Nasal cavity respiratory epithelium epithelial cell of viscerocranial mucosa (primary cell): ENCODE data around the gene PLAC8. TPM values are rescaled to one million over a fixed set of nuclear protein-coding genes. Genes with fewer than 3 reads are reported as not detected.

Experiments
- total RNA-seq: library from RNA; depleted of rRNA; stranded (reverse); fragments of >200 nt; gene quantifications from 2 replicates; pipeline ENCODE4 v1.2.3, GENCODE V29; 2014

Gene PLAC8
- total RNA-seq: 0.68 and 4.0 TPM in 2 replicates

GRCh38 chr4:83114576-83114975 is at the start of gene PLAC8:
TSS of gene PLAC8 (minus strand) at chr4:83114729. CDS start at chr4:83107921, 6,808 bp downstream.

Other genes with a start within 250 kb of the PLAC8 start
- gene SEC31A, start 223.6 kb downstream of the PLAC8 start, total RNA-seq: 157 and 211 TPM in 2 replicates
- 5.5 and 5.6 TPM in 2 replicates for gene THAP9, start 214.0 kb downstream of the PLAC8 start, total RNA-seq
- 9.5 and 9.6 TPM in 2 replicates for gene LIN54, start 103.9 kb downstream of the PLAC8 start, total RNA-seq
- 72.8 and 74.9 TPM in 2 replicates for gene COPS4, start 79.5 kb downstream of the PLAC8 start, total RNA-seq
- gene COQ2, start 170.1 kb upstream of the PLAC8 start, total RNA-seq: 5.8 and 14.4 TPM in 2 replicates
- gene HPSE, start 220.1 kb upstream of the PLAC8 start, total RNA-seq: 0.43 and 14.0 TPM in 2 replicates